Measurements from ENCODE around the gene TAP2. TPM values are rescaled to one million over a fixed set of nuclear protein-coding genes. Genes with fewer than 3 reads are reported as not detected.
A peak's percentile ranks its signal among the peaks of the same experiment; 100 is the strongest.
"Not testable (repeated sequence)": the region's sequence is repeated elsewhere in the genome, so short reads cannot be mapped to it uniquely, and the experiment has no call there.

Gene TAP2
- total RNA-seq, 6 experiments from 2014 or later: 25.3 to 47.5 (median 39.2) TPM

DNA sequence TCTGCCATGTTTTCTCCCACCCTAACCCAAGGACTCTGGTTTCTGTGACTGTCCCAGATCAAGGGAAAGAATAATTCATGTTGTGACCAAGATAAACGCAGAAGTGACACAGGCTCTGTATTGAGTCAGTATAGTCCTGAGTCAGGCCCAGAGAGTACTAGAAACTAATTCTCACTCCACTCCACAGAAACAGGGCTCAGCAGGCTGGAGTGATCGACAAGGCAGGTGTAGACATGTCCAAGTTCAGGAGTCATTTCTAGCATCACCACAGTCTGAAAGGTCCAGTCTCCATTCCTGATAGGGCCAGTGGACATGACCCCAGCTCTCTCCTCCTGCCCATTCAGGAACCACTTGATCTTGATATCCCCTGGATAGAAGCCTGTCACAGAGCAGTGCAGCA is 24.4 kb downstream of the TAP2 start:
- Mint-ChIP-seq H3K4me3 (no peak overlapping the region), H3K4me1 (ENCODE audit: low read depth) (peaks cover 3% of the 10 kb centered on the region), H3K36me3 (ENCODE audit: low read depth) (no peaks in the 10 kb centered on the region), H3K27me3 (ENCODE audit: insufficient read depth) (peaks cover 35% of the 10 kb centered on the region), H3K27ac (no peak overlapping the region), H3K9me3 (no peaks in the 10 kb centered on the region)
- no peak for DNase-seq
- TF ChIP-seq, protein P1, sequence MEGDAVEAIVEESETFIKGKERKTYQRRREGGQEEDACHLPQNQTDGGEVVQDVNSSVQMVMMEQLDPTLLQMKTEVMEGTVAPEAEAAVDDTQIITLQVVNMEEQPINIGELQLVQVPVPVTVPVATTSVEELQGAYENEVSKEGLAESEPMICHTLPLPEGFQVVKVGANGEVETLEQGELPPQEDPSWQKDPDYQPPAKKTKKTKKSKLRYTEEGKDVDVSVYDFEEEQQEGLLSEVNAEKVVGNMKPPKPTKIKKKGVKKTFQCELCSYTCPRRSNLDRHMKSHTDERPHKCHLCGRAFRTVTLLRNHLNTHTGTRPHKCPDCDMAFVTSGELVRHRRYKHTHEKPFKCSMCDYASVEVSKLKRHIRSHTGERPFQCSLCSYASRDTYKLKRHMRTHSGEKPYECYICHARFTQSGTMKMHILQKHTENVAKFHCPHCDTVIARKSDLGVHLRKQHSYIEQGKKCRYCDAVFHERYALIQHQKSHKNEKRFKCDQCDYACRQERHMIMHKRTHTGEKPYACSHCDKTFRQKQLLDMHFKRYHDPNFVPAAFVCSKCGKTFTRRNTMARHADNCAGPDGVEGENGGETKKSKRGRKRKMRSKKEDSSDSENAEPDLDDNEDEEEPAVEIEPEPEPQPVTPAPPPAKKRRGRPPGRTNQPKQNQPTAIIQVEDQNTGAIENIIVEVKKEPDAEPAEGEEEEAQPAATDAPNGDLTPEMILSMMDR (IDR thresholded peaks at IDR 0.05): no peak

DNA sequence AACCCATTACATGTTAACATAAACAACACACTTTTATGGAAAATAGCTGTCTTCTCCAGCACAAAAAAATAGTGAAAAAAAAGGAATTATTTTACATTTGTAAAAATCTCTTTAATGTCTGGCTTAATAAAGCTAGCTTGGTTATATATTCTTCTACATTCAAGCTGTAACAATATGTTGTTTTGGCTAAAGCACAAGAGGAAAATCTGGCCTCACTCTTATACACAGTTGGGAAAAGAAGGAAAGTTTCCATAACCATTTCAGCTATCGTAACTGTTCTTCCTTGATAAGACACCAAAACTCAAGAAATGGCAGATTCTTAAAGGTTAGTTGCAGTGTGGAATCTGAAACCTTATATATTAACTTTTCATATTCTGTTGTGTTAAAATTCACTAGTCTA is 29.4 kb downstream of the TAP2 start:
- no peaks in the 10 kb centered on the region for H3K9me3 Mint-ChIP-seq
- no peak for DNase-seq
- H3K4me3 Mint-ChIP-seq: no peak overlapping the region
- TF ChIP-seq, protein P1 (IDR thresholded peaks at IDR 0.05): no peak
- H3K27me3 Mint-ChIP-seq (ENCODE audit: insufficient read depth): peaks cover 31% of the 10 kb centered on the region
- peaks cover 7% of the 10 kb centered on the region for H3K4me1 Mint-ChIP-seq (ENCODE audit: low read depth)
- H3K36me3 Mint-ChIP-seq (ENCODE audit: low read depth): no peaks in the 10 kb centered on the region
- no peak overlapping the region for H3K27ac Mint-ChIP-seq

DNA sequence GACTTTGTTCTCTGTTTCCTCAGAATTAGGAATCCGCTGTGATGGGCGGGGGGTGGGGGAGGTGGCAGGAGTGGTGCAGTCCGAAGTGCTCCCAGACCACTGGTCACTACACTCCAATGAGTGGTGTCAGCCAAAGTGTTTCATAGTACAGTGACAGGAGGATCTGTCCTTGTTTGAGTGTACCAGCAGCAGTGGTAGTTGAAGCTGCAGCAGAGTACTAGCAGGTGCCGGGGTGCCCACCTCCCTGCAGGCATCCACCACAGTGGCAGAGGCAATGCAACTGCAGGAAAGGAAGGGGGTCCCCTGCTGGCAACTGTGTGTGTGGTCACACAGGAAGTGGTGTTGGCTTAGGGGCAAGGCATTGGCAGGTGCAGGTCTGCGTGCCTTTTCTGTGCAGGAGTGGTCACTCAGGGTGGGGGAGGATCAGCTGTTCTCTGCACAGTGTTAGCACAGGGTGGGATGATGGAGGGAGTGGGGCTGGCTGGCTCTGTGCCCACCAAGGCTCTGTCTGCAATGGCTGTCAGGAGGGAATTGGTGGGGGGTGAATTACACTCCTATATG is 31.4 kb downstream of the TAP2 start:
- H3K27me3 Mint-ChIP-seq (ENCODE audit: insufficient read depth): peaks cover 26% of the 10 kb centered on the region
- no peak overlapping the region for H3K4me3 Mint-ChIP-seq
- peaks cover 7% of the 10 kb centered on the region for H3K4me1 Mint-ChIP-seq (ENCODE audit: low read depth)
- TF ChIP-seq, protein P1 (IDR thresholded peaks at IDR 0.05): 0 out of 2 replicates have a peak, but pooled peaks have one; percentile 10
- H3K9me3 Mint-ChIP-seq: no peaks in the 10 kb centered on the region
- no peak overlapping the region for H3K27ac Mint-ChIP-seq
- DNase-seq: no peak
- H3K36me3 Mint-ChIP-seq (ENCODE audit: low read depth): no peaks in the 10 kb centered on the region

DNA sequence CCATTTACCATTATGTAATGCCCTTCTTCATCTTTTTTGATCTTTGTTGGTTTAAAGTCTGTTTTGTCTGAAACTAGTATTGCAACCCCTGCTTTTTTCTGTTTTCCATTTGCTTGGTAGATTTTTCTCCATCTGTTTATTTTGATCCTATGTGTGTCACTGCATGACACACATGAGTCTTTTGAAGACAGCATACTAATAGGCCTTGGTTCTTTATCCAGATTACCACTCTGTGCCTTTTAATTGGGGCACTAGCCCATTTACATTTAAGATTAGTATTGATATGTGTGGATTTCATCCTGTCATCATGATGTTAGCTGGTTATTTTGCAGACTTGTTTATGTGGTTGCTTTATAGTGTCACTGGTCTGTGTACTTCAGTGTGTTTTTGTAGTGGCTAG is 33.1 kb downstream of the TAP2 start:
- H3K4me3 Mint-ChIP-seq; H3K27ac Mint-ChIP-seq; H3K9me3 Mint-ChIP-seq; H3K4me1 Mint-ChIP-seq (ENCODE audit: low read depth); H3K36me3 Mint-ChIP-seq (ENCODE audit: low read depth); DNase-seq: not testable (repeated sequence)
- peaks cover 23% of the 10 kb centered on the region for H3K27me3 Mint-ChIP-seq (ENCODE audit: insufficient read depth)

DNA sequence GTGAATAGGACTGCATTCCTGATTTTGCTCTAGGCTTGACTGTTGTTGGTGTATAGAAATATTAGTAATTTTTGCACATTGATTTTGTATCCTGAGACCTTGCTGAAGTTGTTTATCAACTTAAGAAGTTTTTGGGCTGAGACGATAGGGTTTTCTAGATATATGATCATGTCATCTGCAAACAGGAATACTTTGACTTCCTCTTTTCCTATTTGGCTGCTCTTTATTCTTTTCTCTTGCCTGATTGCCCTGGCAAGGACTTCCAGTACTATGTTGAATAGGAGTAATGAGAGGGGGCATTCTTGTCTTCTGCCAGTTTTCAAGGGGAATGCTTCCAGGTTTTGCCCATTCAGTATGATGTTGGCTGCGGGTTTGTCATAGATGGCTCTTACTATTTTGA is 35.1 kb downstream of the TAP2 start:
- Mint-ChIP-seq H3K4me1 (ENCODE audit: low read depth) (peaks cover 7% of the 10 kb centered on the region), H3K9me3 (peaks cover 6% of the 10 kb centered on the region), H3K4me3 (no peak overlapping the region), H3K36me3 (ENCODE audit: low read depth) (no peaks in the 10 kb centered on the region; the same call in 1 of the 2 replicates), H3K27me3 (ENCODE audit: insufficient read depth) (peaks cover 28% of the 10 kb centered on the region), H3K27ac (no peak overlapping the region)
- TF ChIP-seq, protein P1 (IDR thresholded peaks at IDR 0.05): no peak
- DNase-seq: no peak

DNA sequence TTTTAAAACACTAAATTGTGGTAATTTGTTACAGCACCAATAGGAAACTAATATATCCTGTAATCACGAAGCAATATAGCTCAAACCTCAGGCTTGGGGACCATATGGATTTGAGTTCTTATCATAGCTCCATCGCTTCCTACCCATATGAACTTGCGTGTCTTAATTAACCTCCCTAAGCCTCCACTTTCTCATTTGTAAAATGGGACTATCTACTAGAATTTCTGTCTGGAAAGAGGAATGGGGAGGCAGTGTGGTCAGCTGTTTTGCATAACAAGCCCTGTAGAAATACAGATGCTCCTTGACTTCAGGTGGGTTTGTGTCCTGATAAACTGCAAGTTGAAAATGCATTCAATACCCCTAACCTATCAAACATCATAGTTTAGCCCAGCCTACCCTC is 38.8 kb downstream of the TAP2 start:
- peaks cover 28% of the 10 kb centered on the region for H3K27me3 Mint-ChIP-seq (ENCODE audit: insufficient read depth)
- peaks cover 6% of the 10 kb centered on the region for H3K9me3 Mint-ChIP-seq
- no peaks in the 10 kb centered on the region; the same call in 1 of the 2 replicates for H3K36me3 Mint-ChIP-seq (ENCODE audit: low read depth)
- H3K27ac Mint-ChIP-seq: no peak overlapping the region
- H3K4me1 Mint-ChIP-seq (ENCODE audit: low read depth): peaks cover 14% of the 10 kb centered on the region
- TF ChIP-seq, protein P1 (IDR thresholded peaks at IDR 0.05): no peak
- H3K4me3 Mint-ChIP-seq: no peak overlapping the region
- no peak for DNase-seq

Measured in HFFc6 (cell line).